ENCODE results near the gene MDK. TPM values are rescaled to one million over a fixed set of nuclear protein-coding genes. Genes with fewer than 3 reads are reported as not detected.

Gene MDK
- total RNA-seq, 1 donor: 27.5 TPM

DNA sequence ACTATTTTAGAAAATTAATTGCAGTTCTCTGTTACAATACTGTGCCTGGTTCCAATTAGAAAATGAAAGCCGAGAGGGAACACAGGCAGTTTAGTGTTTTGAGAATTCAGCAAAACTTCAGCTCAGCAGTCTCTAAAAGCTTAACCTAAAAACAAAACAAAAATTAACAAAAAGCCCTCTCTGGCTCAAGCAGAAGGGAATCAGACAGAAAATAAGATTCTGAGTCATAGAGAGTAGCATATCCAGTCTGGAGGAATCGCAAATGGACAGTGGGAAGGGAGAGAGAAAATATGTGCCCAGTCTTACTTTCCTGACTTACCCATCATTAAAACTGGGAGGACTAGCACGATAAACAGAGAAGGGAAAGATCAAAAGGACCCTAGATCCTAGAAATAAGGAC is 48.2 kb downstream of the MDK start:
- no peaks in the 10 kb centered on the region for H3K27me3 ChIP-seq (ENCODE audit: insufficient read depth, low read length)
- DNase-seq (ENCODE audit: insufficient read length, low spot score, missing footprints): peak; percentile 31
- peaks cover 22% of the 10 kb centered on the region for H3K36me3 ChIP-seq (ENCODE audit: insufficient read depth, low read length)
- no peak overlapping the region for H3K4me2 ChIP-seq (ENCODE audit: insufficient read depth, low read length)
- H3K4me3 ChIP-seq (ENCODE audit: insufficient read depth, low read length): no peak overlapping the region
- peak overlapping the region; percentile 45 for H3K27ac ChIP-seq (ENCODE audit: low read depth, low read length)
- no peaks in the 10 kb centered on the region for H4K20me1 ChIP-seq (ENCODE audit: insufficient read depth, low read length)
- no peaks in the 10 kb centered on the region for H3K9me3 ChIP-seq (ENCODE audit: low read depth, low read length)
- no peaks in the 10 kb centered on the region for H3K79me2 ChIP-seq (ENCODE audit: insufficient read depth, low read length)
- no peak overlapping the region for H2AFZ ChIP-seq (ENCODE audit: low read length)
- TF ChIP-seq, protein P1, sequence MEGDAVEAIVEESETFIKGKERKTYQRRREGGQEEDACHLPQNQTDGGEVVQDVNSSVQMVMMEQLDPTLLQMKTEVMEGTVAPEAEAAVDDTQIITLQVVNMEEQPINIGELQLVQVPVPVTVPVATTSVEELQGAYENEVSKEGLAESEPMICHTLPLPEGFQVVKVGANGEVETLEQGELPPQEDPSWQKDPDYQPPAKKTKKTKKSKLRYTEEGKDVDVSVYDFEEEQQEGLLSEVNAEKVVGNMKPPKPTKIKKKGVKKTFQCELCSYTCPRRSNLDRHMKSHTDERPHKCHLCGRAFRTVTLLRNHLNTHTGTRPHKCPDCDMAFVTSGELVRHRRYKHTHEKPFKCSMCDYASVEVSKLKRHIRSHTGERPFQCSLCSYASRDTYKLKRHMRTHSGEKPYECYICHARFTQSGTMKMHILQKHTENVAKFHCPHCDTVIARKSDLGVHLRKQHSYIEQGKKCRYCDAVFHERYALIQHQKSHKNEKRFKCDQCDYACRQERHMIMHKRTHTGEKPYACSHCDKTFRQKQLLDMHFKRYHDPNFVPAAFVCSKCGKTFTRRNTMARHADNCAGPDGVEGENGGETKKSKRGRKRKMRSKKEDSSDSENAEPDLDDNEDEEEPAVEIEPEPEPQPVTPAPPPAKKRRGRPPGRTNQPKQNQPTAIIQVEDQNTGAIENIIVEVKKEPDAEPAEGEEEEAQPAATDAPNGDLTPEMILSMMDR (IDR thresholded peaks at IDR 0.05; ENCODE audit: extremely low read depth, low read depth, low read length): no peak
- no peaks in the 10 kb centered on the region for H3K4me1 ChIP-seq (ENCODE audit: insufficient read depth, low read length)

DNA sequence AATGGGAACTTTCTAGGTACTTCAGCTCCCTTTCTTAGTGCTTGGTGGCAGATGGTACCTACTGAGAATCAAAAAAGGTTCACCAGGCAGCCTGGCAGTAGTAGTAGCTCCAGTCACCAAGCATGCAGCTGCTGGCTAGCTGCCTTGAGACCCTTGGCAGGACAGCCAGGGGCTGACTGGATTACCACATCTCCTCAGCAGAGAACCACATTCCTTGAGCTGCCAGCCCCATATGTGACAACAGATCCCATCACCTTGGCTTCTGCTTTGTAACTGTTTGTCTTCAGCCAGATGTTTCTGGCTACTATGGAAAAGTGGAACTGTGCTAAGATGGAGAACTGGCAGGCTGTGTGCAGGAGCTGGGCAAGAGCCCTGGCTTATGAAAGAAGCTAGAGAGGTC is 49.7 kb downstream of the MDK start:
- no peak overlapping the region for H3K4me2 ChIP-seq (ENCODE audit: insufficient read depth, low read length)
- no peak overlapping the region for H3K27ac ChIP-seq (ENCODE audit: low read depth, low read length)
- H3K79me2 ChIP-seq (ENCODE audit: insufficient read depth, low read length): no peaks in the 10 kb centered on the region
- H3K9me3 ChIP-seq (ENCODE audit: low read depth, low read length): no peaks in the 10 kb centered on the region
- H3K4me1 ChIP-seq (ENCODE audit: insufficient read depth, low read length): no peaks in the 10 kb centered on the region
- peaks cover 3% of the 10 kb centered on the region for H4K20me1 ChIP-seq (ENCODE audit: insufficient read depth, low read length)
- no peaks in the 10 kb centered on the region for H3K27me3 ChIP-seq (ENCODE audit: insufficient read depth, low read length)
- no peak overlapping the region for H3K4me3 ChIP-seq (ENCODE audit: insufficient read depth, low read length)
- TF ChIP-seq, protein P1 (IDR thresholded peaks at IDR 0.05; ENCODE audit: extremely low read depth, low read depth, low read length): no peak
- no peak overlapping the region for H2AFZ ChIP-seq (ENCODE audit: low read length)
- DNase-seq (ENCODE audit: insufficient read length, low spot score, missing footprints): no peak
- peaks cover 22% of the 10 kb centered on the region for H3K36me3 ChIP-seq (ENCODE audit: insufficient read depth, low read length)

Small RNAs within 50 kb of the gene (small RNA-seq; reads per million reads assigned to genes)
- gene MIR4688: not detected

Other genes starting within 250 kb of the MDK start
- 30.1 and 33.3 TPM in 2 replicates for gene CREB3L1, start 104.0 kb upstream of the MDK start, total RNA-seq
- gene DGKZ, start 34.2 kb upstream of the MDK start, total RNA-seq: 47.1 and 52.5 TPM in 2 replicates
- gene CHRM4, start 10.1 kb downstream of the MDK start, total RNA-seq: 0.29 and 0.36 TPM in 2 replicates
- gene AMBRA1, start 212.4 kb downstream of the MDK start, total RNA-seq: 29.7 and 30.4 TPM in 2 replicates
- 5.8 and 6.2 TPM in 2 replicates for gene HARBI1, start 235.6 kb downstream of the MDK start, total RNA-seq
- gene ATG13, start 235.9 kb downstream of the MDK start, total RNA-seq: 70.9 and 71.9 TPM in 2 replicates